ENCODE data around the gene CST7. TPM values are rescaled to one million over a fixed set of nuclear protein-coding genes. Genes with fewer than 3 reads are reported as not detected.

CST7 gene
- total RNA-seq, 1 experiment from 2014 or later = not detected

DNA sequence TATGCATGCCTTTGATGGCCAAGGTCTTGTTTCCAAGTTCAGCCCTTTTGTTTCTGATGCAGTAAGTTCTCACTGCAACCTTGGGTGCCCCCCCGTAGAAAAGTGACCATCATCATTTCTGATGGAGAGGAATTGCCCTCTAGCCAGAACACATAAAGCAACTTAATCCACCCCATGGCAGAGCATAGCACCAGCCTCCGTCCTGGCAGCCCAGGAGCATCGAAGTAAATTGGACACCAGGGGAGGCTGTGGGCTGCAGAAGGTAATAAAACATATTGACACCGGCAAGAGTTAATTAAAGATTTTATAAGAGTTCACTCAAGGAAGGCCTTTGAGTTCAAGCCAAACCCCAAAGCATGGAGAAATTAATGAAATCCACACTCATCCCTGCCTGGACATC is 39.2 kb upstream of the CST7 start:
- DNase-seq (ENCODE audit: low spot score) (no peak), ATAC-seq (no peak)
- no peak overlapping the region for H3K4me3 Mint-ChIP-seq
- TF ChIP-seq, protein P1, sequence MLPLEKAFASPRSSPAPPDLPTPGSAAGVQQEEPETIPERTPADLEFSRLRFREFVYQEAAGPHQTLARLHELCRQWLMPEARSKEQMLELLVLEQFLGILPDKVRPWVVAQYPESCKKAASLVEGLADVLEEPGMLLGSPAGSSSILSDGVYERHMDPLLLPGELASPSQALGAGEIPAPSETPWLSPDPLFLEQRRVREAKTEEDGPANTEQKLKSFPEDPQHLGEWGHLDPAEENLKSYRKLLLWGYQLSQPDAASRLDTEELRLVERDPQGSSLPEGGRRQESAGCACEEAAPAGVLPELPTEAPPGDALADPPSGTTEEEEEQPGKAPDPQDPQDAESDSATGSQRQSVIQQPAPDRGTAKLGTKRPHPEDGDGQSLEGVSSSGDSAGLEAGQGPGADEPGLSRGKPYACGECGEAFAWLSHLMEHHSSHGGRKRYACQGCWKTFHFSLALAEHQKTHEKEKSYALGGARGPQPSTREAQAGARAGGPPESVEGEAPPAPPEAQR (CRISPR knock-in tag; IDR thresholded peaks at IDR 0.05) = no peak
- TF ChIP-seq GRHL2 (CRISPR knock-in tag; IDR thresholded peaks at IDR 0.05; ENCODE audit: insufficient replicate concordance, severe bottlenecking) = no peak
- TF ChIP-seq, protein P2, sequence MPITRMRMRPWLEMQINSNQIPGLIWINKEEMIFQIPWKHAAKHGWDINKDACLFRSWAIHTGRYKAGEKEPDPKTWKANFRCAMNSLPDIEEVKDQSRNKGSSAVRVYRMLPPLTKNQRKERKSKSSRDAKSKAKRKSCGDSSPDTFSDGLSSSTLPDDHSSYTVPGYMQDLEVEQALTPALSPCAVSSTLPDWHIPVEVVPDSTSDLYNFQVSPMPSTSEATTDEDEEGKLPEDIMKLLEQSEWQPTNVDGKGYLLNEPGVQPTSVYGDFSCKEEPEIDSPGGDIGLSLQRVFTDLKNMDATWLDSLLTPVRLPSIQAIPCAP (CRISPR knock-in tag; IDR thresholded peaks at IDR 0.05) = no peak
- TF ChIP-seq CBFB (CRISPR knock-in tag; IDR thresholded peaks at IDR 0.05; ENCODE audit: low read depth) = no peak
- no peak for TF ChIP-seq JAZF1 (CRISPR knock-in tag; IDR thresholded peaks at IDR 0.05)
- no peak for TF ChIP-seq RORB (CRISPR knock-in tag; IDR thresholded peaks at IDR 0.05)
- no peak for TF ChIP-seq ZNF423 (CRISPR knock-in tag; IDR thresholded peaks at IDR 0.05)
- TF ChIP-seq ZNF232 (CRISPR knock-in tag; IDR thresholded peaks at IDR 0.05) = no peak
- no peak for TF ChIP-seq E2F4 (CRISPR knock-in tag; IDR thresholded peaks at IDR 0.05; ENCODE audit: borderline replicate concordance, low read depth)
- no peak for TF ChIP-seq OVOL2 (CRISPR knock-in tag; IDR thresholded peaks at IDR 0.05; ENCODE audit: borderline replicate concordance)
- peaks cover 36% of the 10 kb centered on the region for H3K9me3 Mint-ChIP-seq
- peaks cover 17% of the 10 kb centered on the region for H3K36me3 Mint-ChIP-seq
- ChIA-PET POLR2A (no interaction called here), CTCF (no interaction called here)
- H3K4me1 Mint-ChIP-seq = peaks cover 20% of the 10 kb centered on the region
- peaks cover 9% of the 10 kb centered on the region for H3K27me3 Mint-ChIP-seq (ENCODE audit: low read depth)
- no peak overlapping the region for H3K27ac Mint-ChIP-seq

- Mint-ChIP-seq H3K4me3 (no peak overlapping the region), H3K27me3 (ENCODE audit: low read depth) (peaks cover 9% of the 10 kb centered on the region), H3K36me3 (peaks cover 17% of the 10 kb centered on the region), H3K4me1 (peaks cover 20% of the 10 kb centered on the region), H3K9me3 (peaks cover 36% of the 10 kb centered on the region), H3K27ac (no peak overlapping the region)
- TF ChIP-seq ZNF671 (CRISPR knock-in tag; IDR thresholded peaks at IDR 0.05) = no peak
- TF ChIP-seq USF2 (CRISPR knock-in tag; IDR thresholded peaks at IDR 0.05) = no peak
- no peak for TF ChIP-seq ZNF532 (CRISPR knock-in tag; IDR thresholded peaks at IDR 0.05; ENCODE audit: borderline replicate concordance)
- TF ChIP-seq, protein P3, sequence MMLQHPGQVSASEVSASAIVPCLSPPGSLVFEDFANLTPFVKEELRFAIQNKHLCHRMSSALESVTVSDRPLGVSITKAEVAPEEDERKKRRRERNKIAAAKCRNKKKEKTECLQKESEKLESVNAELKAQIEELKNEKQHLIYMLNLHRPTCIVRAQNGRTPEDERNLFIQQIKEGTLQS (CRISPR knock-in tag; conservative IDR thresholded peaks at IDR 0.05) = no peak
- TF ChIP-seq MYBL2 (CRISPR knock-in tag; IDR thresholded peaks at IDR 0.05) = no peak
- TF ChIP-seq PRRX2 (CRISPR knock-in tag; IDR thresholded peaks at IDR 0.05) = no peak
- TF ChIP-seq, protein P4, sequence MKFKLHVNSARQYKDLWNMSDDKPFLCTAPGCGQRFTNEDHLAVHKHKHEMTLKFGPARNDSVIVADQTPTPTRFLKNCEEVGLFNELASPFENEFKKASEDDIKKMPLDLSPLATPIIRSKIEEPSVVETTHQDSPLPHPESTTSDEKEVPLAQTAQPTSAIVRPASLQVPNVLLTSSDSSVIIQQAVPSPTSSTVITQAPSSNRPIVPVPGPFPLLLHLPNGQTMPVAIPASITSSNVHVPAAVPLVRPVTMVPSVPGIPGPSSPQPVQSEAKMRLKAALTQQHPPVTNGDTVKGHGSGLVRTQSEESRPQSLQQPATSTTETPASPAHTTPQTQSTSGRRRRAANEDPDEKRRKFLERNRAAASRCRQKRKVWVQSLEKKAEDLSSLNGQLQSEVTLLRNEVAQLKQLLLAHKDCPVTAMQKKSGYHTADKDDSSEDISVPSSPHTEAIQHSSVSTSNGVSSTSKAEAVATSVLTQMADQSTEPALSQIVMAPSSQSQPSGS (CRISPR knock-in tag; IDR thresholded peaks at IDR 0.05; ENCODE audit: borderline replicate concordance, low read depth) = no peak
- TF ChIP-seq CBFB (CRISPR knock-in tag; IDR thresholded peaks at IDR 0.05; ENCODE audit: low read depth) = no peak
- TF ChIP-seq ESRRA (CRISPR knock-in tag; IDR thresholded peaks at IDR 0.05; ENCODE audit: borderline replicate concordance) = no peak
- no peak for TF ChIP-seq ZNF219 (CRISPR knock-in tag; IDR thresholded peaks at IDR 0.05; ENCODE audit: borderline replicate concordance)
- TF ChIP-seq CTCF (IDR thresholded peaks at IDR 0.05) = no peak
- TF ChIP-seq ZNF138 (CRISPR knock-in tag; conservative IDR thresholded peaks at IDR 0.05) = no peak
- ATAC-seq (no peak), DNase-seq (ENCODE audit: low spot score) (no peak)
- ChIA-PET POLR2A (no interaction called here), CTCF (no interaction called here)
Observed at GRCh38 chr20:24910461-24910860, 38.6 kb upstream of the CST7 start.
